GM12864 (cell line): Measurements from ENCODE around the gene FEV.
"Not testable (repeated sequence)": the region's sequence is repeated elsewhere in the genome, so short reads cannot be mapped to it uniquely, and the experiment has no call there.

Source experiments
- DNase-seq: peaks from one replicate; pipeline ENCODE4 v3.0.0-alpha.2; 2011; ENCODE audit warnings: low read depth
- H3K4me3 ChIP-seq: 2 replicates; pipeline ENCODE4 v1.5.1; 2011; ENCODE audit warnings: mild to moderate bottlenecking, low read depth, low read length, control low read depth
- CTCF ChIP-seq: IDR thresholded peaks from 2 replicates; pipeline ENCODE4 v1.5.1; 2011; ENCODE audit warnings: low read depth, mild to moderate bottlenecking, moderate library complexity, low read length, control low read depth, inconsistent platforms; ENCODE audit errors: missing control alignments

FEV gene

GRCh38 chr2:218953366-218953954, 31.5 kb downstream of the FEV start:
- no peak overlapping the region for H3K4me3 ChIP-seq
- peak; percentile 32 for TF ChIP-seq CTCF
- DNase-seq: no peak

GRCh38 chr2:218952160-218952559, 32.8 kb downstream of the FEV start:
- DNase-seq: no peak
- no peak overlapping the region for H3K4me3 ChIP-seq
- no peak for TF ChIP-seq CTCF

GRCh38 chr2:218946621-218947020, 38.4 kb downstream of the FEV start:
- no peak for TF ChIP-seq CTCF
- no peak for DNase-seq
- no peak overlapping the region for H3K4me3 ChIP-seq

- no peak for TF ChIP-seq CTCF
- no peak overlapping the region for H3K4me3 ChIP-seq
- DNase-seq: no peak
Observed at GRCh38 chr2:218944759-218945404, 40.1 kb downstream of the FEV start.

GRCh38 chr2:218931751-218932150, 53.2 kb downstream of the FEV start:
- DNase-seq: not testable (repeated sequence)

More at GRCh38 chr2:218931751-218932150, 53.2 kb downstream of the FEV start:
- not testable (repeated sequence) for H3K4me3 ChIP-seq
